Left renal pelvis (tissue), 4 donors: Measurements from ENCODE around the gene NRM. TPM values are rescaled to one million over a fixed set of nuclear protein-coding genes. Genes with fewer than 3 reads are reported as not detected.

Experiments
- polyA plus RNA-seq, 4 donors: library from polyadenylated mRNA; unstranded; fragments of 120-200 nt; gene quantifications; one replicate each; pipeline ENCODE4 v1.2.1, GENCODE V29; 2013; ENCODE audit not compliant: insufficient read length in 4 of 4

NRM gene
- polyA plus RNA-seq, 4 donors = 35.6 to 40.7 (median 38.1) TPM

Other genes with a start within 250 kb of the NRM start
- gene HLA-E, start 201.5 kb downstream of the NRM start, polyA plus RNA-seq = 100 to 1,000 TPM; 105 to 113 (median 111) TPM
- 100 to 1,000 TPM in 2 of 4 donors, 10 to 100 TPM in 2; 77.6 to 105 (median 93.8) TPM for gene GNL1, start 134.5 kb downstream of the NRM start, polyA plus RNA-seq
- 10 to 100 TPM; 30.9 to 36.9 (median 33.2) TPM for gene PRR3, start 133.7 kb downstream of the NRM start, polyA plus RNA-seq
- 10 to 100 TPM; 55.7 to 74.9 (median 64.6) TPM for gene ABCF1, start 119.5 kb downstream of the NRM start, polyA plus RNA-seq
- 10 to 100 TPM; 38.1 to 65.7 (median 57.1) TPM for gene PPP1R10, start 73.7 kb downstream of the NRM start, polyA plus RNA-seq
- gene MRPS18B, start 73.1 kb downstream of the NRM start, polyA plus RNA-seq = 10 to 100 TPM; 35.3 to 63.8 (median 55.4) TPM
- 10 to 100 TPM; 33.7 to 66.4 (median 39.8) TPM for gene ATAT1, start 64.1 kb downstream of the NRM start, polyA plus RNA-seq
- gene C6orf136, start 43.9 kb downstream of the NRM start, polyA plus RNA-seq = 10 to 100 TPM; 10.5 to 30.0 (median 24.5) TPM
- gene DHX16, start 18.0 kb downstream of the NRM start, polyA plus RNA-seq = 10 to 100 TPM; 28.8 to 51.3 (median 41.2) TPM
- 10 to 100 TPM; 34.3 to 56.4 (median 40.2) TPM for gene PPP1R18, start 4.3 kb downstream of the NRM start, polyA plus RNA-seq
- gene MDC1, start 26.3 kb upstream of the NRM start, polyA plus RNA-seq = 10 to 100 TPM; 34.7 to 49.0 (median 45.2) TPM
- gene TUBB, start 29.4 kb upstream of the NRM start, polyA plus RNA-seq = 1,000 to 10,000 TPM; 1,126 to 1,457 (median 1,265) TPM
- gene FLOT1, start 51.7 kb upstream of the NRM start, polyA plus RNA-seq = 100 to 1,000 TPM; 103 to 143 (median 138) TPM
- gene IER3, start 53.6 kb upstream of the NRM start, polyA plus RNA-seq = 10 to 100 TPM; 17.5 to 23.5 (median 21.3) TPM
- gene DDR1, start 193.5 kb upstream of the NRM start, polyA plus RNA-seq = 100 to 1,000 TPM in 3 of 4 donors, 10 to 100 TPM in 1; 55.6 to 201 (median 156) TPM
- gene GTF2H4, start 217.2 kb upstream of the NRM start, polyA plus RNA-seq = 10 to 100 TPM; 30.2 to 51.2 (median 44.1) TPM
- gene VARS2, start 223.3 kb upstream of the NRM start, polyA plus RNA-seq = 10 to 100 TPM; 26.1 to 59.5 (median 35.3) TPM
- gene SFTA2, start 241.2 kb upstream of the NRM start, polyA plus RNA-seq = 1 to 10 TPM in 1 of 4 donors, under 1 TPM in 3; 0.16 to 1.0 (median 0.82) TPM
- under 1 TPM in 3 of 4 donors, not detected in 1; 0.03 to 0.09 (median 0.03) TPM for gene MUCL3, start 250.0 kb upstream of the NRM start, polyA plus RNA-seq